ENCODE results near the gene SHISA6.

SHISA6 gene

DNA sequence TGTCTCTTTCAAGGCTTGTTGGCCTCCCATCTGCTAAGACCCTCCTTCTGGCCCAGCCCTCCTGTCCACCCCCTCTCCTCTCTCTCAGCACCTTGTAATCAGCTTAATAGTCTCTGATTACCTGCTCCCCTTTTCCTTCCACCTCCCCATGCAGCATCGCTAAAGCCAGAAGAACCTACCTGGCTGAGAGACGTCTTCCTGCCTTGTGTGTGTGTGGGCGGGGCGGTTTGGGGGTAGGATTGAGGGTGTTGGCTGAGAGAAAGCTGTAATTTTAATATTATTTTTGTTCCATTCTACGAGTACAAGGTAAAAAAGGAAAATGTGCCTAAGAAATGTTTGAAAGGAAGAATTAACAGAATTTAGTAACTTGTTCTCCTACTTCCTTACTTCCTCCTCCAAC is 360.6 kb downstream of the SHISA6 start:
- no peak for DNase-seq (ENCODE audit: low spot score)
- in situ Hi-C loops (cut with MboI; ENCODE audit: low pct_unique_long_range_greater_than_20kb, low sequenced_read_pairs, unreplicated experiment): no loop called here
- TF ChIP-seq, protein P1, sequence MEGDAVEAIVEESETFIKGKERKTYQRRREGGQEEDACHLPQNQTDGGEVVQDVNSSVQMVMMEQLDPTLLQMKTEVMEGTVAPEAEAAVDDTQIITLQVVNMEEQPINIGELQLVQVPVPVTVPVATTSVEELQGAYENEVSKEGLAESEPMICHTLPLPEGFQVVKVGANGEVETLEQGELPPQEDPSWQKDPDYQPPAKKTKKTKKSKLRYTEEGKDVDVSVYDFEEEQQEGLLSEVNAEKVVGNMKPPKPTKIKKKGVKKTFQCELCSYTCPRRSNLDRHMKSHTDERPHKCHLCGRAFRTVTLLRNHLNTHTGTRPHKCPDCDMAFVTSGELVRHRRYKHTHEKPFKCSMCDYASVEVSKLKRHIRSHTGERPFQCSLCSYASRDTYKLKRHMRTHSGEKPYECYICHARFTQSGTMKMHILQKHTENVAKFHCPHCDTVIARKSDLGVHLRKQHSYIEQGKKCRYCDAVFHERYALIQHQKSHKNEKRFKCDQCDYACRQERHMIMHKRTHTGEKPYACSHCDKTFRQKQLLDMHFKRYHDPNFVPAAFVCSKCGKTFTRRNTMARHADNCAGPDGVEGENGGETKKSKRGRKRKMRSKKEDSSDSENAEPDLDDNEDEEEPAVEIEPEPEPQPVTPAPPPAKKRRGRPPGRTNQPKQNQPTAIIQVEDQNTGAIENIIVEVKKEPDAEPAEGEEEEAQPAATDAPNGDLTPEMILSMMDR (IDR thresholded peaks at IDR 0.05; ENCODE audit: extremely low read depth, insufficient read depth, missing control alignments): no peak

DNA sequence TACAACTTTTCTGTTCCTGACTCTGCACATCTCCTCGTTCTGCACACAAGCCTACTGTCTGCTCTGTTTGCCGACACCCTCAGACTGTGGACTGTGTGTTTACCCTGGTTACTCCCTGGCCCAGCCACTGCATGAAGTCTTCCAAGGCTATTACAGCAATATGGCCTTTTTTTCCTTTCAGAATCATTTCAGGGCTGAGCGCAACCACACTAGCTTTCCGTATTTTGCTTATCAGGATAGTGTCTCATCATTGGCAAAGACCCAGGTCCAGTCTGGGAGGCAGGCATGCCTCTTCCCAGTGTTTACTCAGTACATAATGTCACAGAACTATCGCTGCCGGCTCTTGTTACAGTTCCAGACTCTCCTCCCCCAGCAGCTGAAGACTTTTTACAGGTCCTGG is 367.4 kb downstream of the SHISA6 start:
- DNase-seq (ENCODE audit: low spot score): no peak
- TF ChIP-seq, protein P1 (IDR thresholded peaks at IDR 0.05; ENCODE audit: extremely low read depth, insufficient read depth, missing control alignments): no peak
- in situ Hi-C loops (cut with MboI; ENCODE audit: low pct_unique_long_range_greater_than_20kb, low sequenced_read_pairs, unreplicated experiment): no loop called here

DNA sequence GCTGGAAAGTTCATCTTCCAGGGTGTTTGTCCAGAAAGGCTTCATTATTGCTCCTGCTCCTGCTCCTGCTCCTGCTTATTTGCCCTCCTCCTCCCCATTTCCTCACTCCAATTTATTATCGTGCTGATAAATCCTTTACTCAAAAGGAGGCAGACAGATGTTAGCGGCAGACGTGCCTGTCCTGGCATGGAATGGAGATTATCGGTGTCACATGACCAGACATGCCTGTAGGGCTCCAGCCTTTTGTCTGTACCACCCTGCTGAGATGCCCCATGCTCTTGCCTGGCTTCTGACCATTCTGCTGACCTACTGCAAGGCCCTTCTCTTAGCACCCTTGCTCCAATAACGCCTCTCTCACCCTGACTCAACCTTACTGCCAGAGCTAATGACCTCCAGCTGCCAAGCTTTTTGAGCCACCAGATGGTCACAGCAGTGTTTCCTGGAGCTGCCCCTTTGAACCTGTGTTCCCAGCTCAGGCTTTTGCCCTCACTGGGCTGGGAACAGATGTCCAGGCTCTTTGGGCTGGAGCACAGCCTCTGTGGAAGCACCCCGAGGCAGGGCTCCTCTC is 370.1 kb downstream of the SHISA6 start:
- in situ Hi-C loops (cut with MboI; ENCODE audit: low pct_unique_long_range_greater_than_20kb, low sequenced_read_pairs, unreplicated experiment): no loop called here
- TF ChIP-seq, protein P1 (IDR thresholded peaks at IDR 0.05; ENCODE audit: extremely low read depth, insufficient read depth, missing control alignments): no peak
- DNase-seq (ENCODE audit: low spot score): no peak

DNA sequence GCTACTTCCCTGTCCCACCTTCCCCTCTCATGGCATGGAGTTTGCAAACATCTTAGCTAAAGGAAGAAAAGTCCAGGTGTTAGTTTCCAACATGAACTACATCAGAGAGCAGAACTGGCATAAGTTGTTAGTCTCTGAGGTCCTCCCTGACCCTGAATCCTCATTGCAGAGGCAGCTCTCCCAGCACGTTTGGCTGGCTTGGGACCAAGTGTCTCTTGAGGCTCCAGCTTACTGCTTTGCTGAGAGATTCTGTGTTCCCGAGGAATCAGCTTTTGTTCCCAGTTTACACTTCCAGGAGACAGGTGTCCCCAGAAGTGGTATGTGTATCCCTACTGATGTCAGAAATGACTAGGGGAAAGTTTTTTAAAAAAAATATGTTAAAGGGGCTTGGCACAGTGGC is 371.9 kb downstream of the SHISA6 start:
- no peak for DNase-seq (ENCODE audit: low spot score)
- in situ Hi-C loops (cut with MboI; ENCODE audit: low pct_unique_long_range_greater_than_20kb, low sequenced_read_pairs, unreplicated experiment): no loop called here
- TF ChIP-seq, protein P1 (IDR thresholded peaks at IDR 0.05; ENCODE audit: extremely low read depth, insufficient read depth, missing control alignments): no peak
